GM19238 (cell line): ENCODE data around the gene TSSK6.

Experiments used
- DNase-seq: peaks from one replicate; pipeline ENCODE4 v3.0.0; 2011; ENCODE audit warnings: low spot score; ENCODE audit not compliant: insufficient read length

The TSSK6 gene

DNA sequence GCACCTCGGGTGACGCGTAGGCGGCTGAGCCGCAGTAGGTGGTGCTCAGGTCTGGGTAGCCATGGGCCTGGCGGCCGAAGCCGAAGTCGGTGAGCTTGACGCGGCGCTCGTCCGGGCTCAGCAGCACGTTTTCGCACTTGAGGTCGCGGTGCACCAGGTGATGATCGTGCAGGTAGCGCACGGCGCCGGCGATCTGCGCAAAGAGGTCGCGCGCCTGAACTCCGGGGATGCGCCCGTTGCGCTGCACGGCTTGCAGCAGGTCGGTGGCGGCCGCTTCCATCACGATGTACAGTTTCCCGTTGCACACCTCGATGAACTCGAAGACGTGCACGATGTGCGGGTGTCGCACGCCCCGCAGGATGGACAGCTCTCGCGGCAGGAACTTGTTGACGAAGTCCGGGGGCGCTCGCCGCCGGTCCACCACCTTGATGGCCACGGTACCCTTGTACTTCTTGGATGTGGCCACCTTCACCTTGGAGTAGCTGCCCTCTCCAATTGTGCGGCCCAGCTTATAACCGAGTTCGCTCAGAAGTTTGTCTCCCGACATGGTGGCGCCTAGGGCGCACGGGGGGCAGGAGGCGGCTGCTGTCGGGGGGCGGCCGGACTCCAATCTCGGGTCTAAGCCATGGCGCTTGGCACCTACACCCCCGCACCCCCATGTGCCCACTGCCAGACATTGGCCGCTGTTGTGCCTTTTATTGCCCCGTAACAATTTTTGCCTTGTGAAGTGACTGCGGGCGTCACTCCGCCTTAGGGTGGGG, at the start of gene TSSK6:
Gene TSSK6 (minus strand): TSS at position 668 of the 761 bp plus-strand sequence. CDS start 121 bp downstream, at position 547.
- DNase-seq, result no peak

DNA sequence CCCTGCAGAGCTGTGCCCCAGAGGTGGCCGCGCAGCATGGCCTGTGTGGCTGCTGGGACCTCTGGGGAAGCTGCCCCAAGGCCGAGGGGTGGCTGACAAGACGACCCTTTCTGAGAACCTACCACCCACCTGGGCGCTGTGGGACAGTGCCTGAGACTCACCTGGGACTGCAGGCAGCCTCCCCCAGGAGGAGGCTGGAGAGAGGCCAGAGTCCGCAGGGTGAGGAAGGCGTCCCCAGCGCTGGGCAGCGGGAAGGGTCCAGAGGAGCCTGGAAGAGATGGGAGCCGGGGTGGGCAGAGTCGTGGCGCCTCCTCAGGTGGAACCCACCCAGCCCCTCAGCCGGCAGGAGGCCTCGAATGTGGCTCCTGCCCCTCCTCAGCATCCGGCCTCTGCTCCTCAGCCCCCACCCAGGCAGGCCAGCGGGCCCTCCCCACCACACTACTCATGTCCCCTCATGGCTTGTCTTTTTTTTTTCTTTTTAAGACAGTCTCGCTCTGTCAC, 48.0 kb upstream of the TSSK6 start:
- DNase-seq, result no peak

DNA sequence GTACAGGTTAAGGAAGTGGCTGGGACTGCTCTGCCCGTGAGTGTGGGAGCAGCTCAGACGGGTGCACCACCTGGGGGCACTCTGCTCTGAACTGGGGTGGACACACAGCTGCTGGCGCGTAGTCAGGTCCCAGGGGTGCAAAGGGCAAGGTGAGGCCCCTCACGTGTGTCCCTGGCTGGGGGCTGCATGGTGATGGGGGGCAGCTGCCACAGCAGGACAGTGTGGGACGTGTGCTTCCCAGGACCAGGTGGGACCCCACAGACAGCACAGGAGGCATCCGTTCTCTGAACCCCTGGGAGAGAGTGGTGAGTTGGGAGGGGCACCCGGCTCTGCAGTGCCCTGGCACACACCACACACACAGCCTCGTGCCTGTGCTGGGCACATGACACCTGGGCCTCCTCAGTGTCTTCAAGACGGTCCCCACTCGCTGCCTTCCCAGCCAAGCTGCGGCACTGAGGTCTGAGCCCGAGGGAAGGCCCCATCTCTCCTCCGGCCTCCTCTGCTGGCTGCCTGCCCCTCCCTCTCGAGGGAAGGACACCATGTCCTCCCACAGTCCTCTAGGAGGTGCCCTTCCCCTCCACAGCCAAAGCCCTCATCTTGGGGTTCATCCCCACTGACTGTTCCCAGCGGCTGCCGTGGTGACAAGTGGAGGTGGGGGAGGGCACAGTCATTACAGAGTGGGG, 47.5 kb upstream of the TSSK6 start:
- DNase-seq, result no peak

DNA sequence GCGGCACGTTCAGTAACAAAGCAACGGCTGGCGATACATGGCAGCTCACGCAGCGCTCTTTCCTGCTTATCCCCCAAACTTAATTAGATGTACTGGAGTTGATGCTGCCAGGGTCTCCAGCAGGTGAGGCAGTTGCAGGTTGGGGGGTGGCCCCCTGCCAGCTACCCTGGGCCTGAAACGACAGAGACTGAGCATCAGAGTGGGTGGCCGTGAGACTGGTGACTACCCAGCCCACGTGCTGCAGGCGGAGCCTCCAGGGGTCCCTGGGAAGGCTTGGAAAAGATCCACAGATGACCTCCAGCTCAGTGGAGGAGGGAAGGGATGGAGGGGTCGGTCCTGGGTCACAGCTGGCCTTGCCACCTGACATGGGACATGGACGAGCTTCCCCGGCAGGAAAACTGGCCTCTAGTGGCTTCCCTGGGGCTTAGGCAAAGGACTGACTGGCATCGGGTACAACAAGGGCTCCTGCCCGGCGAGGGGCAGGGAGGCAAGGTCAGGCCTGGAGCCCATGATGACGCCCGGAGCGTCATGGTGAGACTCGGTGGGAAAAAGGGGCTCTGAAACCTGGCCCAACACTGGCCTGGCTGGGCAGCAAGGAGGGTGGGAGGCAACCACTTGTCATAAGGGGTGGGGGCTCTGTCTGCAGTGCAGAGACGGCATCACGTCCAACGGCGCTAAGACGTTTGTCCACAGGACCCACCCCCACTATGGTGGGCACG, 46.8 kb upstream of the TSSK6 start:
- DNase-seq, result no peak

- no peak for DNase-seq
Measured at GRCh38 chr19:19559931-19560330, 44.6 kb upstream of the TSSK6 start.

DNA sequence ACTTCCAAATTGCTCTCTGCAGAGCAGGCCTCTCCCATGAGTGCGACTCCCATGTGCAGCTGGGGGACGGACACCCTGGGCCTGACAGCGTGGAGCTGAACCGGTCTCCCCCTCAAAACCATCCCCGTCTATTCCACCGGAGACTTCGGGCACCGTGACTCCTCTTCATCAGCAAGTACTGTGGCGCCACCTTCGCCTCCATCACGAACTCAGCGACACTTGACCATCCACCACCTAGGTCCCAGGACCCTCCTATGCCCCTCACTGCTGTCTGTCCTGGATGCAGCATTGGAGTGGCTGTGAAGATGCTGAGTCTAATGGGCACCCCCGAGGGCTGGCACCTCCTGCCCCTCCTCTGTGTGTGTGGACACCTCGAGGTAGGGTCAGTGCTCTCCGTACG, 43.3 kb upstream of the TSSK6 start:
- no peak for DNase-seq

- no peak for DNase-seq
Measured at GRCh38 chr19:19558055-19558454, 42.7 kb upstream of the TSSK6 start.

DNA sequence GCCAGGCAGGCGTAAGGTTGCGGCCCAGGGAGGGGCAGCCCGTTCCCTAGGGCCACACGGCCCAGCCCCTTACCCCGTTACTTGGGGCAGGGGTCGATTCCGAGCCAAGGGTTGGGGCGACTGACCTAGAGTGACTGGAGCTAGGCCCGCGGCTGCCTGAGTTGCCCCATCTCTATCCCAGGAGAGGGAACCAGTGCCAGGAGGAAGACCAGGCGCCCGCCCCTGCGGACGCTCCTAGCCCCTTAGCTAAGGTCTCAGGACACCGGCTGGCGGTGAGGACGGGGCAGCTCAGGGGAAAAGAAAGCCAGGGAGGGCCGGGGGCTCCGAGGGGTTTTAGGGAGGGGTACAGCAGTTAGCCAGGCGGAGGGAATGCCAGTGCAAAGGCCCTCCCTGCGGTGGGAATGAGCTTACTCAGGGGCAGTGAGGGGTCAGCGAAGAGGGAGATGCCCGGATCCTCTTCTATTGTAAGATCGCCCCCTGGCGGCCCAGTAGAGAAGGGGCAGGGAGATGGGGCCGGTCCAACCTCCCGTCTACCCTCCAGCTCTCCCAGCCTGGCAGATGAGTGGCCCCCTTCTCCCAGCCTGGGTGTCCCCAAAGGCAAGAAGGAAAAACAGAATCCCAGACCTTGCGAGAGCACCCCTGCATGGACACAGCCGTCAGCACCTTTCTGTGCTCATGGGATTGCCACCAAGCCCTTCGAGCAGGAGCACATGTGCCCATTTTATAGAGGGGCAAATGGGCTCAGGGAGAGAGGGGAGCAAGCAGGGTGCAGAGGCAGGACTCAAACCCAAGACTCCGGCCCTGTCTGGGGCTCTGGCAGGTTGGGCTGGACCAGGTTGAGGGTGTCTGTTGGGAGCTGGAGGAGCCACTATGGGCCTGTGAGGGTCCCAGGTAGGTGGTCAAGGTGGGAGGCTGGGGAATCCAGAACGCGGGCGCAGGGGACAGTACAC, 39.0 kb upstream of the TSSK6 start:
- DNase-seq, result no peak

- DNase-seq, result no peak
Measured at GRCh38 chr19:19553670-19554069, 38.3 kb upstream of the TSSK6 start.

- no peak for DNase-seq
Measured at GRCh38 chr19:19552798-19553197, 37.5 kb upstream of the TSSK6 start.

GRCh38 chr19:19551853-19552192, 36.5 kb upstream of the TSSK6 start:
- DNase-seq, result no peak

- DNase-seq, result no peak
Measured at GRCh38 chr19:19550972-19551852, 35.9 kb upstream of the TSSK6 start.

GRCh38 chr19:19550485-19550929, 35.2 kb upstream of the TSSK6 start:
- DNase-seq, result no peak

DNA sequence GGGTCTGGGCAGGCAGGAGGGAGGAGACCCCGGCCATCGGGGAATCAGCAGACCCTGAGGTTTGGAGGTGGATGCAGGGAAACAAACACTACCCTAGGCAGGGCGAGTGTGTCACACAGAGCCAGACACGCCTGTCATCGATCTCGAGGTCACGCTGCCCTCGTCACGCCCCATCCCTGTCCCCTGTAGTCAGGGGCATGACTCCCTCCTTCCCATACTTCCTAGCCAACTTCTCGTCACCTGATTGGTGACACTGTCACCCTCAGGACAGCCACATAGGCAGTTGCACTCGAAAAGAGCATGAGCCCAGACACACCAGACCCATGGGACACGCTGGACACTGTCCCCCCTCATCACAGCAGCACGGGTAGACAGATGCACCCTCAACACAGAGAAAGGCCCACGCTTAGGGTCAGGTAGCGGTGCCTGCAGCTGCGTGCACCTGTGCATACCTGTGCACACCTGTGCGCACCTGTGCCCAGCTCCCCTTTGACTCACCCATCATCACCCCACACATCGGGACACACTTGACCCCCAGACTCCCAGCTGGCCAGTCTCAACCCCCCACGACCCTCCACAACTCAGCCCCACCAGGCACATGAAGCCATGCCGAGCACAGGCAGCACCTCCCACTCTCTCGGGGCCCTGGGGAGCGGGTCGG, 34.6 kb upstream of the TSSK6 start:
- no peak for DNase-seq

- DNase-seq, result no peak
Measured at GRCh38 chr19:19548915-19549759, 33.8 kb upstream of the TSSK6 start.

GRCh38 chr19:19547674-19548336, 32.5 kb upstream of the TSSK6 start:
- no peak for DNase-seq

DNA sequence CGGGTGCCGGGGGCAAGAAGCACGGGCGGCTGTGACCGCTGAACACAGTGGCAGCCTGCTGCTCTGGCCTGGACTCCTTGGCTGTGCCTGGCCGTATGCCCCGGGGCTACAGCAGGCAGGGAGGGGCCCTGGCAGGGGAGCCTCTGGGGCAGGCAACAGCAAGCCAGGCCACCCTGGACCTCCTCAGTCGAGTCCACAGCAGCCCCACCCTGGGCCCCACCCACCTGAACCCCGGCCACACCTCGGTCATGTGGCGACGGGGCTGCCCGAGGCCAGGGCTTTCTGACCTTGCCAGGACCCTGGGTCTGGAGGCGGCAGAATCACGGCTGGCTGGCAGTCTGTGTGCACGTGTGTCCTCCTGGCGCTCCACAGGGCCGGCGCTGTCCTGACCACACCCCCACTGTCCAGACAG, 31.4 kb upstream of the TSSK6 start:
- DNase-seq, result no peak

DNA sequence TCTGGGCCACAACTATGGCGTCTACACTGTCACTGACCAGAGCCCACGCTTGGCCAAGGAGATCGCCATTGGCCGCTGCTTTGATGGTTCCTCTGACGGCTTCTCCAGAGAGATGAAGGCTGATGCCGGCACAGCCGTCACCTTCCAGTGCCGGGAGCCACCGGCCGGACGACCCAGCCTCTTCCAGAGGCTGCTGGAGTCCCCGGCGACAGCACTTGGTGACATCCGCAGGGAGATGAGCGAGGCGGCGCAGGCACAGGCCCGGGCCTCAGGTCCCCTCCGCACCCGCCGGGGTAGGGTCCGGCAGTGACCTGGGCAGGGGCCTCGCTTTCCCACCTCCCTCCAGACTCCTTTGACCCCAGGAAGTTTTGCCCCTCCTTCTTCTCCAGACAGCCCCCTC, 30.4 kb upstream of the TSSK6 start:
- no peak for DNase-seq
